ENCODE measurements around the gene TMUB2.

The TMUB2 gene

DNA sequence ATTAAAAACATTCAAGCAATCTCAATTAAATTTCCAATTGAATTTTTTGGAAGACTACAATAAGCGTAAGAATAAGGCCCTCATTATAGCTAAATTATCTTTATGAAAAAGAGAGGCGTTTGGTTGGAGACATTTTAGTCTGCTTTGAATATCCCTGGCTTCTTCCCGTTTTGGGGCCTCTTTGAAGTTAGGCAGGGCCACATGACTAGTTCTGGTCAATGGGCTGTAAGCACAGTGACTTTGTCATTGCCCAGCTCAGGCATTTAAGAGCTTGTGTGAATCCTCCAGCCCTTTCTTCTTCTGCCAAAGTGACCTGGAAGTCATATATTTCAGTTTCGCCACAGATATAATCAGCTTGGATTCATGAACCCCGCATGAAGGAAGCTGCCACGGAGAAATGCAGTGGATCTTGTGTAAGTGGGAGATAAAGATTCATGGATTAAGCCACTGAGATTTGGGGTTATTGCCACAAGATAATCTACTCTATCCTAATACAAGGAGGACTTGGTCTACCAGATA, 54.4 kb downstream of the TMUB2 start:
- no peaks in the 10 kb centered on the region for H3K36me3 ChIP-seq
- no peaks in the 10 kb centered on the region for H3K4me1 ChIP-seq (ENCODE audit: control insufficient read depth in 1 of 2, insufficient read depth in 1 of 2, low read depth in 1 of 2, low read length in 1 of 2)
- no peak overlapping the region for H3K27ac ChIP-seq
- TF ChIP-seq, protein P1, sequence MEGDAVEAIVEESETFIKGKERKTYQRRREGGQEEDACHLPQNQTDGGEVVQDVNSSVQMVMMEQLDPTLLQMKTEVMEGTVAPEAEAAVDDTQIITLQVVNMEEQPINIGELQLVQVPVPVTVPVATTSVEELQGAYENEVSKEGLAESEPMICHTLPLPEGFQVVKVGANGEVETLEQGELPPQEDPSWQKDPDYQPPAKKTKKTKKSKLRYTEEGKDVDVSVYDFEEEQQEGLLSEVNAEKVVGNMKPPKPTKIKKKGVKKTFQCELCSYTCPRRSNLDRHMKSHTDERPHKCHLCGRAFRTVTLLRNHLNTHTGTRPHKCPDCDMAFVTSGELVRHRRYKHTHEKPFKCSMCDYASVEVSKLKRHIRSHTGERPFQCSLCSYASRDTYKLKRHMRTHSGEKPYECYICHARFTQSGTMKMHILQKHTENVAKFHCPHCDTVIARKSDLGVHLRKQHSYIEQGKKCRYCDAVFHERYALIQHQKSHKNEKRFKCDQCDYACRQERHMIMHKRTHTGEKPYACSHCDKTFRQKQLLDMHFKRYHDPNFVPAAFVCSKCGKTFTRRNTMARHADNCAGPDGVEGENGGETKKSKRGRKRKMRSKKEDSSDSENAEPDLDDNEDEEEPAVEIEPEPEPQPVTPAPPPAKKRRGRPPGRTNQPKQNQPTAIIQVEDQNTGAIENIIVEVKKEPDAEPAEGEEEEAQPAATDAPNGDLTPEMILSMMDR (IDR thresholded peaks at IDR 0.05), result no peak
- H3K27me3 ChIP-seq, result peaks cover 8% of the 10 kb centered on the region
- H3K4me3 ChIP-seq (ENCODE audit: low read depth in 1 of 2, low read length in 1 of 2), result no peak overlapping the region
- H3K9me3 ChIP-seq, result no peaks in the 10 kb centered on the region
